Measurements from ENCODE around the gene KIF19.

The KIF19 gene

DNA sequence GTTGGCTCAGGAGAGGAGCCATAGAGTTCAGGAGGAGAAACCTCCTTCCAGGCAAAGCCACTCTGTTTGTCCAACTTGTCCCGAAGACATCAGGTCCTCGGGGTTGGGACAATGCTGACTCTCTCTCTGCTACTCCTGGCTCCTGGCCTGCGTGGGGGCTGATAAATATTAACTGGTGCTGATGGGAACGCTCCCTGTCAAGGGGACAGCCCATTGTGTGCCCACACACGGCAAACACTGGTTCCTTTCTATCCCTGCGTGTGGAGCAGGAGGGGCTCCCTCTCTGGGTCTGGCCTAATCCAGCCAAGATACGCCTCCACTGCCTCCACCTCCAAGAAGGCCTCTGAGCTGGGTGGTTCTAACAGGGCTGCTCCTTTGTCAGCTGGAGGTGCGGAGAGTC is 4.4 kb downstream of the KIF19 start:
- TF ChIP-seq EZH2phosphoT487 (conservative IDR thresholded peaks at IDR 0.05; ENCODE audit: low read length): no peak
- TF ChIP-seq, protein P1, sequence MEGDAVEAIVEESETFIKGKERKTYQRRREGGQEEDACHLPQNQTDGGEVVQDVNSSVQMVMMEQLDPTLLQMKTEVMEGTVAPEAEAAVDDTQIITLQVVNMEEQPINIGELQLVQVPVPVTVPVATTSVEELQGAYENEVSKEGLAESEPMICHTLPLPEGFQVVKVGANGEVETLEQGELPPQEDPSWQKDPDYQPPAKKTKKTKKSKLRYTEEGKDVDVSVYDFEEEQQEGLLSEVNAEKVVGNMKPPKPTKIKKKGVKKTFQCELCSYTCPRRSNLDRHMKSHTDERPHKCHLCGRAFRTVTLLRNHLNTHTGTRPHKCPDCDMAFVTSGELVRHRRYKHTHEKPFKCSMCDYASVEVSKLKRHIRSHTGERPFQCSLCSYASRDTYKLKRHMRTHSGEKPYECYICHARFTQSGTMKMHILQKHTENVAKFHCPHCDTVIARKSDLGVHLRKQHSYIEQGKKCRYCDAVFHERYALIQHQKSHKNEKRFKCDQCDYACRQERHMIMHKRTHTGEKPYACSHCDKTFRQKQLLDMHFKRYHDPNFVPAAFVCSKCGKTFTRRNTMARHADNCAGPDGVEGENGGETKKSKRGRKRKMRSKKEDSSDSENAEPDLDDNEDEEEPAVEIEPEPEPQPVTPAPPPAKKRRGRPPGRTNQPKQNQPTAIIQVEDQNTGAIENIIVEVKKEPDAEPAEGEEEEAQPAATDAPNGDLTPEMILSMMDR (IDR thresholded peaks at IDR 0.05; ENCODE audit: insufficient read depth, low read length, poor library complexity, severe bottlenecking): no peak
- H2AFZ ChIP-seq (ENCODE audit: low read depth, low read length, severe bottlenecking): no peak overlapping the region
- H3K9ac ChIP-seq (ENCODE audit: low read length): no peak overlapping the region
- H3K4me3 ChIP-seq (ENCODE audit: insufficient read depth, low read length, poor library complexity, severe bottlenecking): no peak overlapping the region
- H3F3A ChIP-seq (ENCODE audit: insufficient read depth): no peaks in the 10 kb centered on the region
- H3K27me3 ChIP-seq (ENCODE audit: low read length): no peaks in the 10 kb centered on the region
- H3K9me2 ChIP-seq (replicated peaks; ENCODE audit: insufficient read depth, low read length): no peaks in the 10 kb centered on the region
- no peaks in the 10 kb centered on the region for H3K36me3 ChIP-seq (ENCODE audit: low read length)
- no peaks in the 10 kb centered on the region for H4K20me1 ChIP-seq (ENCODE audit: low read depth, low read length)
- H3K79me2 ChIP-seq (ENCODE audit: insufficient read depth, low read length): no peaks in the 10 kb centered on the region
- H3K4me2 ChIP-seq (ENCODE audit: low read depth, low read length, poor library complexity, severe bottlenecking): no peak overlapping the region
- H3K27ac ChIP-seq (ENCODE audit: low read depth, low read length): no peak overlapping the region
- H3K9me3 ChIP-seq (ENCODE audit: insufficient read depth, low read length): no peaks in the 10 kb centered on the region

DNA sequence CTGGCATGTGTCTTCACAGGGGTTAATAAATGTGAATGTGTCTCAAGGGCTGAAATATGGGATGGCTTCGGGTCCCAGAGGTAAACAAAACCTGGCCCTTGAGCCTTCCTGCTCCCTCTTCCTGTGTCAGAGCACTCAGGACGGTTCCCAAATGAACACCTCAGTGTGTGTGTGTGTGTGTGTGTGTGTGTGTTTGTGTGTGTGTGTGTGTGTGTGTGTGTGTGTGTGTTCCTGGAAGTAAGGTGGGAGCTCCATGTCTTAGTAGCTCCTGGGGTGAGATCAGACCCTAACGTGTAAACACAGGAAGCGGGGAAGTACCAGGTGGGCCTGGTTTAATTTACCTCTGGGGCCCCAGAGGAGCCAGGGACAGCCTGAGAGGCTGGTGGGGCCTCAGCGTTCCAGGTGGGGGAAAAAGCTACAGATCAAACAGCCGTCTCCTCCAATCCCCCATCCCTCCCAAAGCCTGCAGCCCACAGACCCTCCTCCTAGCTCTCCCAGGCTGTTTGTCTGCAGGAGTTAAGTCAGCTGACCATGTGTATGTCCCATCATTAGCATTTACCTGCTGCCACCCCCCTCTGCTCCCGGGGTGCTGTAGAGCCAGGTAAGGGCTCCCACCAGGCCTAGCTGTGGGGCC is 6.1 kb downstream of the KIF19 start:
- Histone ChIP-seq H3K27ac (ENCODE audit: low read depth, low read length) (no peak overlapping the region), H3K9ac (ENCODE audit: low read length) (no peak overlapping the region), H3K27me3 (ENCODE audit: low read length) (no peaks in the 10 kb centered on the region)

DNA sequence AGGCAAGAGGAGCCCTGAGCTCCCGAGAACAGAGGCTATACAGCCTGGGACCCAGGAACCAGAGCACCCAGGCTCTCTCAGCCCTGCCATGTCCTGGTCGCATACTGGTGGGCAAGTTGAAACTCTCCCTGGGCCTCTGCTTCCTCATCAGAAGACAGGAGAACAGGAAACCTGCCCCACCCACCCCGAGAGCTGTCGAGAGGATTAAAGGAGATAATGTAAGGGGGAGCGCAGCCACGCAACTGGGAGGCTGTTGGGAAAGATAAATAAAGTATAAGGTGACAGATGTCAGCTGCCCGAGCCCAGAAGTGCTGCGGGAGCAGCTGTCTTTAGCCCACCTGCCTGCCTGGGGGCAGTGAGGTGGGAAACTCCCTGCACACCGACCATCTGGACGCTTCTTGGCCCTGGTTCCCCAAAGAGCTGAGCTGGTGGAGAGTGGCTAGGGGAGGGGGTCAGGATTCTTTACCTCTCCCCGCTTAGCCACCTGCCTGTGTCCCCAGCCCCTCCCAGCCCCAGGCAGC is 6.8 kb downstream of the KIF19 start:
- H3K27me3 ChIP-seq (ENCODE audit: low read length): no peaks in the 10 kb centered on the region

More for the DNA sequence above, 6.1 kb downstream of the KIF19 start:
- Histone ChIP-seq H4K20me1 (ENCODE audit: low read depth, low read length) (no peaks in the 10 kb centered on the region), H3K4me2 (ENCODE audit: low read depth, low read length, poor library complexity, severe bottlenecking) (no peak overlapping the region), H2AFZ (ENCODE audit: low read depth, low read length, severe bottlenecking) (no peak overlapping the region), H3F3A (ENCODE audit: insufficient read depth) (no peaks in the 10 kb centered on the region), H3K9me2 (replicated peaks; ENCODE audit: insufficient read depth, low read length) (no peaks in the 10 kb centered on the region), H3K4me3 (ENCODE audit: insufficient read depth, low read length, poor library complexity, severe bottlenecking) (no peak overlapping the region), H3K36me3 (ENCODE audit: low read length) (no peaks in the 10 kb centered on the region), H3K9me3 (ENCODE audit: insufficient read depth, low read length) (no peaks in the 10 kb centered on the region), H3K79me2 (ENCODE audit: insufficient read depth, low read length) (no peaks in the 10 kb centered on the region)
- TF ChIP-seq, protein P1 (IDR thresholded peaks at IDR 0.05; ENCODE audit: insufficient read depth, low read length, poor library complexity, severe bottlenecking): no peak
- TF ChIP-seq EZH2phosphoT487 (conservative IDR thresholded peaks at IDR 0.05; ENCODE audit: low read length): no peak

More for the DNA sequence above, 6.8 kb downstream of the KIF19 start:
- H3F3A ChIP-seq (ENCODE audit: insufficient read depth): no peaks in the 10 kb centered on the region
- TF ChIP-seq, protein P1 (IDR thresholded peaks at IDR 0.05; ENCODE audit: insufficient read depth, low read length, poor library complexity, severe bottlenecking): no peak
- TF ChIP-seq EZH2phosphoT487 (conservative IDR thresholded peaks at IDR 0.05; ENCODE audit: low read length): no peak
- no peaks in the 10 kb centered on the region for H4K20me1 ChIP-seq (ENCODE audit: low read depth, low read length)
- no peak overlapping the region for H3K4me2 ChIP-seq (ENCODE audit: low read depth, low read length, poor library complexity, severe bottlenecking)
- H3K27ac ChIP-seq (ENCODE audit: low read depth, low read length): no peak overlapping the region
- H3K9me2 ChIP-seq (replicated peaks; ENCODE audit: insufficient read depth, low read length): no peaks in the 10 kb centered on the region
- H3K9ac ChIP-seq (ENCODE audit: low read length): no peak overlapping the region
- H3K4me3 ChIP-seq (ENCODE audit: insufficient read depth, low read length, poor library complexity, severe bottlenecking): no peak overlapping the region
- H3K79me2 ChIP-seq (ENCODE audit: insufficient read depth, low read length): no peaks in the 10 kb centered on the region
- no peaks in the 10 kb centered on the region for H3K36me3 ChIP-seq (ENCODE audit: low read length)
- no peak overlapping the region for H2AFZ ChIP-seq (ENCODE audit: low read depth, low read length, severe bottlenecking)
- no peaks in the 10 kb centered on the region for H3K9me3 ChIP-seq (ENCODE audit: insufficient read depth, low read length)
